GM20431 (cell line): ENCODE results near the gene EBI3.
"Not testable (repeated sequence)": the region's sequence is repeated elsewhere in the genome, so short reads cannot be mapped to it uniquely, and the experiment has no call there.

Experiments used
- in situ Hi-C: fragments of 300-500 bp; cut with MseI, MboI; formaldehyde crosslinking; loops from one replicate; pipeline ENCODE4 v1.15.0; 2020; ENCODE audit warnings: low sequenced_read_pairs; ENCODE audit not compliant: unreplicated experiment

Gene EBI3

GRCh38 chr19:4229179-4229931, at the start of gene EBI3:
Gene EBI3, plus strand, starts transcription at chr19:4229523. Its CDS starts 28 bp downstream, at chr19:4229551.
- in situ Hi-C loops: no loop called here

GRCh38 chr19:4181053-4181508, 48.2 kb upstream of the EBI3 start:
- in situ Hi-C loops: no loop called here

GRCh38 chr19:4182084-4182810, 47.1 kb upstream of the EBI3 start, which contains the start of the genes ANKRD24 and SIRT6:
Gene ANKRD24, plus strand, starts transcription at chr19:4182689. Its CDS starts 3,737 bp downstream, at chr19:4186426.
Gene SIRT6, minus strand, starts transcription at chr19:4182563. Its CDS starts 24 bp downstream, at chr19:4182539.
- in situ Hi-C loops: no loop called here

GRCh38 chr19:4183967-4184717, 45.2 kb upstream of the EBI3 start:
- in situ Hi-C loops: no loop called here

- in situ Hi-C loops: no loop called here
Observed at GRCh38 chr19:4184718-4185352, 44.5 kb upstream of the EBI3 start.

DNA sequence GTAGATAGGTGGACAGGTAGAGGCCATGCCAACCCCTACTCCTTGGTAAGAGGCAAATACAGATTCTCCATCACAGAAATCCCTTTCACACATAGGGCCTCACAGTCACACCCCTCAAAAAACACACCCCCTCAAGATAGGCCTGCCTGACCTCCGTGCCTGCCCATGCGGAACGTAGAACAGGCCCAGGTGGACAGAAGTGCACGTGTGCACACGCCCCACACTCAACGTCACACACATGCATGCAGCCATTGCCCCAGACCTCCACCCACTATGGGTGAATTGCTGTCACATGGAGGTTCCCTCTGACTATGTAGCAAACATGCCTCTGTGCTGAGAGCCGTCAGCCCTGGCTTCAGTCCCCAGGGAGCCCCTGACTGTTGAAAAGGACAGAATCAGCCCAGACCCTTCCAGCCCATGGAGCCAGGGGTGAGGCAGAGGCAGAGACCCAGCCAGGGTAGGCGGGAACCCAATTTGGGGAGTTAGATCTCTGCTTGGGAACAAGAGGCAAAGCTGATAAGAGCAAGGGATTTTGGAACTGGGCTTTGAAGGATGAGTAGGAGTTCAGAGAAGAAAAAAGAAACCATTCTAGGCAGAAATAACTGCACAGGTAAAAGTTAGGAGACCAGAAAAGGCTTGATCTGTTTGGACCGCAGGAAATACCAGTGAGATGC, 43.8 kb upstream of the EBI3 start:
- in situ Hi-C loops: no loop called here

DNA sequence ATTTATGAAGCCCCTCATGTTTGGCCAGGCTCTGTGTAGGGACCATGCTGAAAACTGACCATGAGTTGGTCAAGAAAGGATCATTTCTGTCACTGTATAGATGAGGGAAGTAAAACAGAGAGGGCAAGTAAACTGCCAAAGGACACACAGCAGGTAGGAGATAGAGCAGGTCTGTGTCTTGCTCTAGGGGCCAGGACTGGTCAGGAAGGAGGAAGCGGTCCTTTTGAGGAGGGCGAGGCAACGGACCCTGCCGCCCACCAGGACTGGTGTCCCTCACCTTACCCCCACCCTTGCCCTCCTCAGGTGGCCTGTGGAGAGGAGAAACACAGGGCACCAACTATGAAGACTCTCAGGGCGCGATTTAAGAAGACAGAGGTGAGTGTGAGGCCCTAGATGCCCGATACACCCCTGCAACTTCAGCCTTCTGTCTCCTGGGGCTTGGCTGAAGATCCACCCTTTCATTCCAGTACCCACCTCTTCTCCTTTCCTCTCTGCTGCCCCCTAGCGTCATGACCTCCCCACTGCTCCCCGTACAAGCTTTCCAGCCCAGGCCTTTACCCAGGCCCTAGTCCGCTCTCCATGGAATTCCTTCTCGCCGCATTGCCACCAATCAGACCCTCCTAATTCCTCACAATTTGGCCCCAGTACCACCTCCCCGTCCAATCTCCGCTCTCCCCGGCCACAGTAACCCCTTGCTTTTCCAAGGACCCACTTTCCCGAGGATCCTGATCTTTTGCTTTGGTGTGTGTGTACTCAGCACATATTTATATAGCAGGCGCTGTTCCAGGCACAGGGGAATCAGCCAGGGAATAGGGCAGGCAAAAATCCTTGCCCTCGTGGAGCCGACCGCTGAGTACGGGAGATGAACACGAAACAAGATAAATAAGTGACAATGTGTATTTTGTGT, 43.0 kb upstream of the EBI3 start:
- in situ Hi-C loops: no loop called here

DNA sequence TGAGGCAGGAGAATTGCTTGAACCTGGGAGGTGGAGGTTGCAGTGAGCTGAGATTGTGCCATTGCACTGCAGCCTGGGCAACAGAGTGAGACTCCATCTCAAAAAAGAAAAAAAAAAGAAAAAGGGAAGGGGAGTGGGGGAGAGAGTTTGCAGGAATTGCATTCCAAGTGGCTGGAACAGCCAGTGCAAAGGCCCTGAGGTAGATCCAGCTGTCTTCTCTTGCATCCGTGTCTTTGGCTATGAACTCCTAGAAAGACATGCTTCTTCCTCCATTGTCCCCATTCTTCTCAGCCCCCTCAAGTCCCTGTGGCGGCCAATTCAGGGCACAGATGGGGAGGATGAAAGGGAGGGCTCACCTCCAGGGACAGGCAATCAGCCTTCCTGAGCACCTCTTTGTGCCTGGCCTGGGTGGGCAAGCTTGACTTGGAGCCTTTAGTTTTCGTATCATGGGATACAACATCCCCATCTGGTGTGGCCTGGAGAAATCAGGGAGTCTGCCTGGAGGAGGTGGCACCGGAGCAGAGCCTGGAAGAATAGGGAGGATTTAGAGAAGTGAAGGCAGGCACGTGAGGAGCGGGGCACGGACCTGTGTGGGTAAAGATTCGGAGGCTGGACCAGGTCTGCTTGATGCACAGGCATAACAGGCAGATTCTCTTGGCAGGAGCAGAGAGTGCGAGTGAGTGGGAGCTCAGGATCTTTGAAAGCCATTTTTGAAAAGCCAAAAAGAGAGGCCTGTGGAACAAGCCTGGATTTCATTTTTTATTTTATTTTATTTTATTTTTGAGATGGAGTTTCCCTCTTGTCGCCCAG, 41.8 kb upstream of the EBI3 start:
- in situ Hi-C loops: no loop called here

DNA sequence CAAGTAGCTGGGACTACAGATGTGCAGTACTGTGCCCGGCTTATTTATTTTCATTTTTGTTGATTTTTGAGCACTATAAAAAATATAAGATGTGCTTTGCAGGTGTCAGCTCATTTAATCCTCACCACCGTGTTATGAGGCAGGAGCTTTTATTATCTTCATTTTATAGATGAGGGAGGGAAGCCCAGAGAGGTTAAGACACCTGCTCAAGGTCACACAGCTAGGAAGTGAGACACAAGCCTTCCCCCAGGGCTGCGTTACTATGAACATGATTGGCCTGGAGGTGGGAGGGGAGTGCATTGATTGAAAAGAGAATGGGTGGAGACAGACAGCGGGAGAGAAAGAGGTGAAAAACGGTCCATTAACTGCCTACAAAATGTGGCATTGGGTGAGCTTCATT, 39.7 kb upstream of the EBI3 start:
- in situ Hi-C loops: no loop called here

DNA sequence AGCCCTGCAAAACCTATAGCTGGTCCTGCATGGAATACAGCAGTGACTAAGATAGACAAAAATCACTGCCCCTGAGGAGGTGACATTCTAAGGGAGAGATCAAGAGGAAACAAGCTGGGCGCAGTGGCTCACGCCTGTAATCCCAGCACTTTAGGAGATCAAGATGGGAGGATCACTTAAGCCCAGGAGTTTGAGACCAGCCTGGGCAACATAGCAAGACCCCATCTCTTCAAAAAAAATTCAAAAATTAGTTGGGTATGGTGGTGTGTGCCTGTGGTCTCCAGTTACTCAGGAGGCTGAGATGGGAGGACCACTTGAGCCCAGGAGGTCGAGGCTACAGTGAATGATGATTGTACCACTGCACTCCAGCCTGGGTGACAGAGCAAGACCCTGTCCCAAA, 36.8 kb upstream of the EBI3 start:
- in situ Hi-C loops: not testable (repeated sequence)

- in situ Hi-C loops: no loop called here
Observed at GRCh38 chr19:4194353-4194752, 35.0 kb upstream of the EBI3 start.

- in situ Hi-C loops: no loop called here
Observed at GRCh38 chr19:4196009-4196408, 33.3 kb upstream of the EBI3 start.

- in situ Hi-C loops: no loop called here
Observed at GRCh38 chr19:4196587-4197148, 32.7 kb upstream of the EBI3 start.

DNA sequence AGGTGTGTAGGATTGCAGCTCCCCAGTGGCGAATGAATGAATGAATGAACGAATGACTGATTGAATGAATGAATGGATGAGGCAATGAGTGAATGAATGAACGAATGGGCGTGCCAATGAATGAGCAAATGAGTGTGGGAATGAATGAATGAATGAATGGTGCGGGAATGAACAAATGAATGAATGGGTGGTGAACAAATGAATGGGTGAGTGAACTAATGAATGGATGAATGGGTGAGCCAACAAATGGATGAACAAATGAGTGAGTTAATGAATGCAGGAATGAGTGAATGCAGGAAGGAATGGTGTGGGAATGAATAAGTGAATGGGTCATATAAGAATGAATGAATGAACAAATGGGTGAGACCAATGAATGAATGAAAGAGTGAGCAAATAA, 32.1 kb upstream of the EBI3 start:
- in situ Hi-C loops: no loop called here

- in situ Hi-C loops: no loop called here
Observed at GRCh38 chr19:4197625-4198466, 31.5 kb upstream of the EBI3 start.

GRCh38 chr19:4198467-4199126, 30.7 kb upstream of the EBI3 start:
- in situ Hi-C loops: no loop called here
